Heart right ventricle (tissue), 16 donors: ENCODE measurements around the gene TSPAN18. TPM values are rescaled to one million over a fixed set of nuclear protein-coding genes. Genes with fewer than 3 reads are reported as not detected.

Experiments used
- ATAC-seq, 8 donors: fragments of 200-7000 bp; cut with Tn5 transposase; one replicate each; pipeline ENCODE4 v1.9.1; 2020; ENCODE audit warnings: mild to moderate bottlenecking in 8 of 8, moderate library complexity in 8 of 8, moderate number of reproducible peaks in 1 of 8
- DNase-seq, 2 donors: peaks; one replicate each; pipeline ENCODE4 v3.0.0-alpha.2; 2020
- H3K27ac ChIP-seq, 10 donors: fragments of 200-600 bp; sonication (generic) in 2 of 10; one replicate each; pipeline versions ENCODE4 v1.5.0 to v1.8.0; 2020 to 2022; ENCODE audit warnings: mild to moderate bottlenecking in 3 of 10
- H3K27me3 ChIP-seq, 7 donors: fragments of 200-600 bp; one replicate each; pipeline ENCODE4 v1.8.0; 2021 to 2022; ENCODE audit warnings: mild to moderate bottlenecking in 2 of 7
- H3K36me3 ChIP-seq, 9 donors: fragments of 200-600 bp; sonication (generic) in 1 of 9; one replicate each; pipeline versions ENCODE4 v1.5.0 to v1.8.0; 2020 to 2022; ENCODE audit warnings: mild to moderate bottlenecking in 2 of 9
- H3K4me1 ChIP-seq, 9 donors: fragments of 200-600 bp; sonication (generic) in 1 of 9; one replicate each; pipeline versions ENCODE4 v1.5.0 to v1.8.0; 2020 to 2022; ENCODE audit warnings: mild to moderate bottlenecking in 4 of 9
- H3K4me3 ChIP-seq, 10 donors: fragments of 200-600 bp; sonication (generic) in 2 of 10; one replicate each; pipeline versions ENCODE4 v1.5.0 to v1.8.0; 2020 to 2022; ENCODE audit warnings: mild to moderate bottlenecking in 7 of 10, moderate library complexity in 2 of 10
- H3K9me3 ChIP-seq, 11 donors: fragments of 200-600 bp in 10 of 11; sonication (generic) in 2 of 11; one replicate each; pipeline versions ENCODE4 v1.5.0 to v1.8.0; 2013 to 2022; ENCODE audit warnings: mild to moderate bottlenecking in 2 of 11, control low read depth in 1 of 11, moderate library complexity in 1 of 11
- CTCF ChIP-seq, 9 donors: fragments of 200-600 bp; sonication (generic) in 2 of 9; IDR thresholded peaks; one replicate each; pipeline versions ENCODE4 v1.5.0 to v1.8.0; 2021 to 2022; ENCODE audit warnings: antibody characterized with exemption in 9 of 9, mild to moderate bottlenecking in 5 of 9, moderate library complexity in 1 of 9
- WGBS, 2 donors: extraction: QIAGEN DNeasy Blood & Tissue Kit; methylation state at CpG; one replicate each; pipeline ENCODE4 v1.1.7; 2013; ENCODE audit warnings: inconsistent platforms in 1 of 2; 5-methylcytosine and 5-hydroxymethylcytosine counted together
- intact Hi-C, 10 donors: fragments of 100-400 bp; cut with DNase I; formaldehyde crosslinking; loops; one replicate each; pipeline versions ENCODE4 v1.11.1 to v1.14.2; 2022
- polyA plus RNA-seq, 2 donors: library from polyadenylated mRNA; stranded (reverse); fragments of 200-250 nt; gene quantifications; one replicate each; pipeline ENCODE4 v1.2.3, GENCODE V29; 2013
- total RNA-seq, 10 donors: library from RNA; stranded (reverse); fragmentation: NEBNext Ultra II Directional in 3 of 10; extraction: Animal tissue kit (Norgen Biotek cat#: 25700) in 3 of 10; gene quantifications; one replicate each; pipeline versions ENCODE4 v1.2.1 to v1.2.4, GENCODE V29; 2021 to 2023
- donor health status: Arrhythmogenic right ventricular cardiomyopathy.
- donor health status: ischemic (EF 13 %, LVEDD 7.1; RV severe dilation, severe dysfunction).
- donor health status: healthy with polysubstance abuse.
- donor health status: DM: no; HTN: yes; CAD: no.
- donor health status: DM: no; HTN: no; CAD: no.
- donor health status: ischemic (EF 25% LVEDD 6.9; RV normal size, moderate dysfunction).
- donor health status: ischemic (EF 25% LVEDD 5.7; RV mildly dilated, moderate dysfunction).
- donor health status: healthy.
- donor health status: DM: yes; HTN: yes; CAD: no.
- donor health status: Ischemic cardiomyopathy.
- donor health status: ischemic (EF 35%, LVEDD 5.7; RV mildly dilated, moderate dysfunction).
- donor health status: nonischemic (EF 11% LVEDD 7.7; RV severe dilation, severe dysfunction).
- donor health status: DM: yes; HTN: yes; CAD: no.
- donor health status: PGD.
- donor health status: ischemic (EF 29% LVEDD 5.4; RV normal size, mild dysfunction).
- donor health status: nonischemic (EF 23%, LVEDD 6.1; RV moderate dilation, normal function).

The TSPAN18 gene
- total and polyA plus RNA-seq, 12 donors: 37.7 to 140 (median 92.9) TPM

- H3K4me3 ChIP-seq: no peak overlapping the region
- H3K36me3 ChIP-seq: no peaks in the 10 kb centered on the region
- H3K9me3 ChIP-seq: no peaks in the 10 kb centered on the region
- TF ChIP-seq CTCF (IDR thresholded peaks at IDR 0.05): no peak
- DNase-seq (peak; percentile 80 to 82), ATAC-seq (peak; percentile 71 to 93 (median 87))
- intact Hi-C loops: loop anchor here in 5 of 10 donors (1.0 to 10.0 kb wide), 5 partner anchors 37 to 49 kb away; partner anchors contain the start of gene TSPAN18 (in 3 of the 5)
- H3K27me3 ChIP-seq: no peaks in the 10 kb centered on the region
- H3K27ac ChIP-seq: peak overlapping the region; percentile 64 to 89 (median 82)
- H3K4me1 ChIP-seq: peaks cover 27 to 97% (median 82%) of the 10 kb centered on the region in 9 donors
- WGBS, 2 donors: 6 to 9% methylated on average over 2 of the region's 2 CpGs
Measured at GRCh38 chr11:44774108-44774507, 47.3 kb downstream of the TSPAN18 start.

- Histone ChIP-seq H3K4me3 (no peak overlapping the region), H3K4me1 (peaks cover 31 to 99% (median 85%) of the 10 kb centered on the region in 9 donors), H3K36me3 (peaks cover 0 to 2% (median 0%) of the 10 kb centered on the region in 9 donors), H3K27me3 (no peaks in the 10 kb centered on the region), H3K27ac (peak overlapping the region; percentile 64 to 89 (median 82)), H3K9me3 (no peaks in the 10 kb centered on the region)
- intact Hi-C loops: loop anchor here in 8 of 10 donors (1.0 to 10.0 kb wide), 7 partner anchors 36 to 147 kb away; partner anchors contain the start of gene TSPAN18 (in 5 of the 8)
- 40 to 47% methylated on average over 4 of the region's 4 CpGs for WGBS, 2 donors
- DNase-seq: no peak
- TF ChIP-seq CTCF (IDR thresholded peaks at IDR 0.05): no peak
- ATAC-seq: peak in 5 of 8 donors; percentile 3 to 37 (median 29)
Measured at GRCh38 chr11:44774731-44775130, 48.0 kb downstream of the TSPAN18 start.

- DNase-seq (peak; percentile 61 to 63), ATAC-seq (peak; percentile 6 to 70 (median 47))
- Histone ChIP-seq H3K4me3 (no peak overlapping the region), H3K9me3 (no peaks in the 10 kb centered on the region), H3K36me3 (peaks cover 0 to 3% (median 0%) of the 10 kb centered on the region in 9 donors), H3K4me1 (peaks cover 31 to 99% (median 82%) of the 10 kb centered on the region in 9 donors), H3K27me3 (no peaks in the 10 kb centered on the region), H3K27ac (peak overlapping the region in 9 of 10 donors; percentile 71 to 89 (median 82))
- TF ChIP-seq CTCF (IDR thresholded peaks at IDR 0.05): peak; percentile 47 to 76 (median 67)
- WGBS, 2 donors: 35 to 40% methylated on average over 11 to 12 of the region's 12 CpGs
- intact Hi-C loops: loop anchor here in 6 of 10 donors (2.0 to 10.0 kb wide), 6 partner anchors 35 to 148 kb away; partner anchors contain the start of gene TSPAN18 (in 3 of the 6)
Measured at GRCh38 chr11:44775366-44775984, 48.7 kb downstream of the TSPAN18 start.

GRCh38 chr11:44775985-44776446 is 49.3 kb downstream of the TSPAN18 start:
- ATAC-seq: peak in 1 of 8 donors; percentile 6
- peak in 1 of 2 donors; percentile 23 for DNase-seq
- 49 to 56% methylated on average over 7 of the region's 7 CpGs for WGBS, 2 donors
- Histone ChIP-seq H3K27me3 (no peaks in the 10 kb centered on the region), H3K9me3 (no peaks in the 10 kb centered on the region), H3K36me3 (peaks cover 0 to 3% (median 0%) of the 10 kb centered on the region in 9 donors), H3K4me3 (no peak overlapping the region), H3K4me1 (peaks cover 31 to 99% (median 82%) of the 10 kb centered on the region in 9 donors), H3K27ac (peak overlapping the region in 7 of 10 donors; percentile 48 to 89 (median 82))
- no peak for TF ChIP-seq CTCF (IDR thresholded peaks at IDR 0.05)
- intact Hi-C loops: loop anchor here in 6 of 10 donors (2.0 to 10.0 kb wide), 6 partner anchors 35 to 149 kb away; partner anchors contain the start of gene TSPAN18 (in 3 of the 6)
